ENCODE results near the gene FOXD1.
A peak's percentile ranks its signal among the peaks of the same experiment; 100 is the strongest.
"Not testable (repeated sequence)": the region's sequence is repeated elsewhere in the genome, so short reads cannot be mapped to it uniquely, and the experiment has no call there.

Gene FOXD1

GRCh38 chr5:73460133-73460532 lies 11.6 kb upstream of the FOXD1 start:
- no peak for DNase-seq

DNA sequence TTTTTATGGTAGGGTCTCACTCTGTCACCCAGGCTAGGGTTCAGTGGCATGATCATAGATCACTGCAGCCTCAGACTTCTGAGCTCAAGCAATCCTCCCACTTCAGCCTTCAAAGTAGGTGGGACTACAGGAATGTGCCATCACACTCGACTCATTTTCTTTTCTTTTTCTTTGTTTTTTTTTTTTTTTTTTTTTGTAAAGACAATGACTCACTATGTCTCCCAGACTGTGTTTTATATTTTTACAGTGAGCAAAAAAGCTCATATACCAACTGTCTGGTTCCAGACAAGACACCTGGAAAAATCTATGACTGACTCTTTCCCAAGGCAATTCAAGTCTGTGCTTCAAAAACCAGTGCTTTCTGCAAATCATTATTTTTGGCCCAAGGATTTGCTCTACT lies 10.8 kb upstream of the FOXD1 start:
- DNase-seq: no peak

DNA sequence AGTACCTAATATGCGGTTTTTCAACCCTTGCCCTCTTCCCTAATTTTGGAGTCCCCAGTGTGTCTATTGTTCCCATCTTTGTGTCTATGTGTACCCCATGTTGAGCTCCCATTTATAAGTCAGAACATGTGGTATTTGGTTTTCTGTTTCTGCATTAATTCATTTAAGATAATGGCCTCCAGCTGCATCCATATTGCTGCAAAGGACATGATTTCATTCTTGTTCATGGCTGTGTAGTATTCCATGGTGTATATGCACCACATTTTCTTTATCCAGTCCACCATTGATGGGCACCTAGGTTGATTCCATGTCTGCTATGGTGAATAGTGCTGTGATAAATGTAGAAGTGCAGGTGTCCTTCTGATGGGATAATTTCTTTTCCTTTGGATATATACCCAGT lies 7.9 kb upstream of the FOXD1 start:
- not testable (repeated sequence) for DNase-seq

DNA sequence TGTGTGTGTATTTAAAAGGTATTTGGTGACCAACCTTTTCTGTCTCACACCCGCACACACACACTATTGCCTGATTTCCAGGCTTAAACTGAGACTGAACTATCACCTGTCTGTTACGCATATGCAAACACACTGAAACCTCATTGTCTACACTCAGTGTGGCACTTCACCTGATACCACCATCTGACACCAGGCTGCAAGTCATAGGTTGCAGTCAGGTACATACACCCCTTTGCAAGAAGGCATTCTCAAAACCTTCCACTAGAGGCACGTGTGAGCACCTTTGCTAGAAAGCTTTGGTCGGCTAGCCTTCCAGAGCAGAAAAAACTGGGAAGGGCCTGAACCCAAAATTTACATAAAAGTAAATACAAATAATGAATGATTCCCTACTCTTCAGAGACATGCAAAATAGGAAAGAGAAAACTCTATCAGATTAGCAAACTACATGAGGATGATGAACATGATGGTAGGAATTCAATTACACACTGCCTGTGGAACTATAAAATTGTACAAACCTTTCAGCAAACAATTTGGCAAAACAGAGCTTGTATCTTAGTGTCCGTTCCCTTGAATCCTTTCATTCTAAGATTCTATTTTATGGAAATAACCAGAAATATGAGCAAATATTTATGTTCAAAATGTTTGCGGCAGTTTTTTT lies 5.9 kb upstream of the FOXD1 start:
- peak; percentile 49 for DNase-seq

DNA sequence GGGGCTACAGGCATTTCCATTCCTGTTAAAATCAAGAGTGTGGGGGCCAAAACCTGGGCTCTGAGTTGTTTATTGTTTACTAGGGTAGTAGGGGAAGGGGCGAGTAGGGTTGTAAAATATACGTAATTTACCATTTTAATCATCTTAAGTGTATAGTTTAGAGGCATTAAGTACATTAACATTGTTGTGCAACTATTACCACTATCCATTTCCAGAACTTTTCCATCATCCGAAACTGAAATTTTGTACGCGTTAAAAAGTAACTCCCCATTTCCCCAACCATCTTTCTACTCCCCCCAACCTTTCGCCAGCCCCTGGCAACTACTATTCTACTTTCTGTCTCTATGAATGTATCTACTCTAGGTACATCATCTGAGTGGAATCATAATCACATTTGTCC lies 3.6 kb upstream of the FOXD1 start:
- no peak for DNase-seq

DNA sequence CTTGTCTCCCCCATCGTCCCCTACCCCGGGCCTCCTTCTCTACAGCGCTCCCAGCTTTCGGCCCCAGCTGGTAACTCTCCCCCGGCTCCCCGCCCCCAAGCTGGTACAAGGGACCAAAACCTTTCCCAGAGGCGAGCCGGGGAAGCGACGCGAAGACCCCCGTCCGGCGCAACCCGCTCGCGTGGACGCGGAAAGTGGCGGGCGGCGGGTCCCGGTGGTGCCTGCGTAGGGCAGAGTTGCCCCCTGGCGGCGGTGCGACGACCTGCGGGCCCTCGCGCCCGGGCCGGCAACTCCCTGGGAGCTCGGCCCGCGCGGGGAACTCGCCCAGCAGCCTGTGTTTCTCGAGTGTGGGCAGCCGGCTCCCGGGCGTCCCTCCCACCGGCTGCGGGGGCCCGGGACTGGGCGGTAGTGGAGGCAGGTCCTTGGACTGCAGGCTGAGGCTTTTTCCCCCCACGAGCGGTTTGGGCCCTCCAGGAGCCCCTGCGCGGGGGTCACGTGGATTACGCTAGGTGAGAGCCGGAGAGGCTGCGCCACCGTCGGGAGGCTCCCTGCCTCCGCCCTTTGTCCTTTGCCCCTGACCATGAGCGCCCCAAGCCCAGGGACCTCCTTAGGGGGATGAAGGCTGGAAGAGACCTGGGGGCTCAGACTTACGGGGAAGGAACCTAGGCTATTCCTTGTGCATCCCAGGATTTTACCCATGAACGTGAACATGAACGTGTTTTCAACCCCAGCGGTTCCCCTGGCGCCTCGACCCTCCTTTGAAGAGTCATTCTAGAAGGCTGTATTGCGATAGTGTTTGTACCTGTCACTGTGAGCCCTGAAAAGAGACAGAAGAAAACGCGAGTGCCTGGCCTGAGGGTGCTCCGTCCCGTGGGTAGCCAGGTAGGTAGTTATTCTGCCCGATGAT lies 2.9 kb upstream of the FOXD1 start:
- peak; percentile 91 for DNase-seq

DNA sequence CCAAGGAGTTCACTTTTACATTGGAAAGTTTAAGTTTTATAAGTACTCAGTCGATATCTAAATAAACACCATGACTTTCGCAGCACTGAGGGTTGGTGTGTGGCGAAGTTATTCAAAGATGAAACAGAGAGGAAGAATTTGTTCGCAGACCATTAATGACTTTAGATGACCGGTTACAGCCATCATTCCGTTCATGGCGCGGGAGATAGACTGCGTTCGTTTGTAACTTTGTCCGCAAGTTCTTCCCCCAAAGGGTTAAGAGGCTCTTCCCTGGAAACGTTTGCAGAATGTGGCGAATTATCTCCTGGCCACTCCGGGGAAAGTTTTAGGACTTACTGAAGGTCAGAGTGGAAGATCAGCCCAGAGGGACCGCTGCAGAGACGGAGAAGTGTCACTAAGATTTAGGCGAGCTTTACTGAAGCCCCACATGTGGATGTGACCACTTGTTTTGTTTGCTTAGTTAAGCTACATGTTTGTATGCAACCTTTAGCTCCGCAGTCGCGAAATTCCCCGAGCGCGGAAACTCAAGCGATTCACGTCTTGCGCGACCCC lies 2.2 kb upstream of the FOXD1 start:
- no peak for DNase-seq

- no peak for DNase-seq
Measured at GRCh38 chr5:73450137-73450536, 1.6 kb upstream of the FOXD1 start.

GRCh38 chr5:73447530-73448462 lies 781 bp downstream of the FOXD1 start:
- DNase-seq: peak; percentile 84

GRCh38 chr5:73446631-73447529 lies 1.7 kb downstream of the FOXD1 start:
- DNase-seq: peak; percentile 81

- DNase-seq: no peak
Measured at GRCh38 chr5:73445665-73446630, 2.6 kb downstream of the FOXD1 start.

DNA sequence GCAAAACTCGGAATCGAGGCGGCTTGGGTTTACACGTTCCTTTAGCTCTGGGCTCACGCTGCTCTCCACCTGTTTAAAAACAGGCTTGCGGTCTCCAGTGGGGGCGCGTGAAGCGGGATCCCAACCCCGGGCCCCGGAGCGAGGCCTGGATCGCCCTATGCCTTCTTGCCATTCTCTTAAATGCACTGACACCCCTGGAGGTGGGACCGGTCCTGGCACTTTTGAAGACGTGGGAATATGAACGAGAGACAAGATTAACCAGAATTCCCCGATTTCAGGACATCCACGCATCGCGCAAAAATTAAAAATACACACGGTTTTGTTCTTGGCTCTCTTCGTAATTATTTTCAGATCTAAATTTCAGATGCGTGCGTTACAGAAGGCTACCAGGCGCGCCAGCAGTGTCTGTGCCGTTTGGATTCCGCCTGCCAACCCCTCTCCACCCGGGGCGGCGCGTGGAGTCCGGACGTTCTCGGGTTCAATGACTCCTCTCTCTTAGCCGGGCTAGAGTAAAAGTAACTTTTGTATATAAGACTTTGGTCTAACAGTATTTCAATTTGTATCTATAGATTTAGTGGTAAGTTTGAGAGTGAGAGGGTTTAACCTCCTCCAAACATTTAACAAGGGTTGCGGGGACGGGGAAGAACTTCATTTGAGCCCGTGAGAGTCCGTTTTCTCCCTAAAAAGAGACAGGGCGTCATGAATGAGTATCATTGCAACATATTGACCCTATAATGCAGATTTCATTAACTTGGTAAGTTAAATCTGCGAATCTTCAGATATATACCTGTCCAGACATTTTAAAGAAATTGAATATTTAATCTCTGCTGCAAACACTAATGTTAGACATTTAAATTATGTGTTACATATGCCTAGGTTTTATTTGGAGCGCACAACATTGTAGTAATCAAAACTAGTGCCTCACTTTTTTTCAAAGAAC lies 3.8 kb downstream of the FOXD1 start:
- DNase-seq: no peak

- peak; percentile 85 for DNase-seq
Measured at GRCh38 chr5:73443829-73444498, 4.6 kb downstream of the FOXD1 start.

GRCh38 chr5:73442996-73443627 lies 5.5 kb downstream of the FOXD1 start:
- DNase-seq: peak; percentile 51

- peak; percentile 55 for DNase-seq
Measured at GRCh38 chr5:73442231-73442811, 6.3 kb downstream of the FOXD1 start.

DNA sequence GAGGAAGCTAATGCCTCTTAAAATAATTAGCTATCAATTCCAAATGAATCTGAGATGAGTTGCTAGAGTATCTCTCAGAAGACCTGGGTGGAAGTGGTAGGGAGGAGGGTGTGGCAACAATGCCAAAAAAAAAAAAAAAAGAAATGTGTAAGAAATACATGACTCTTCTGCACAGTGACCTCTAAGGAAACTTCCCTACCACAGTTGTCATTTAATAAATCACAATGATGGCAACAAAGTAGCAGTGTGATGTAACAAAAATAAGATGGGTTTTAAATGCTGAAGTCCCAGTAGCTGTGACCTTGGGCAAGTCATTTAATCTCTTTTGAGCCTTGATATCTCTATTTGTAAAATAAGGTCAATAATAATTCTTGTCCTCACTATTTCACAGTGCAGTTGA lies 7.2 kb downstream of the FOXD1 start:
- DNase-seq: no peak

DNA sequence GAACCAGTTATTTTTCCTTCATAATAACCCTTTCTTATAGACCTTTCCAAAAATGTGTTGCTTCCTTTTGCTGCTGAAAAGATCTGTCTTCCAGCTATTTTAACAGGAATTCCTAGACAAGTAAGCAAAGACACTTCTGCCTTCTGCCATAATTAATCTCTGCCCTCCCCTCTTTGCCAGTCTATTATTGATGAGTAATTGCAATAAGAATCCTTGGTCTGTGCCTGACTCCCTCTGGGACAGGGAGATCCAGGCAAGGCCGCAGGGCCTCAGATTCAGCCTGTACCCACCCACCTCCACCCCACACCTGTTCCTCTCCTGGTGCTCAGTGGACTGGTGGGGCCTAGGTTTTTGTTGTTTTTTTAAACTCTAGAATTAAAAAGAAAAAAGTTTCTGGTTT lies 8.3 kb downstream of the FOXD1 start:
- no peak for DNase-seq
